Stimulated activated CD4-positive, alpha-beta T cell treated with anti-CD3 and anti-CD28 coated beads, Interleukin-2, amount 100 ng/mL, for 24 hours (primary cell): ENCODE measurements around the gene MOV10L1.
A peak's percentile ranks its signal among the peaks of the same experiment; 100 is the strongest.
"Not testable (repeated sequence)": the region's sequence is repeated elsewhere in the genome, so short reads cannot be mapped to it uniquely, and the experiment has no call there.

ENCODE experiments used
- DNase-seq, 2 donors: peaks; one replicate each; pipeline ENCODE4 v3.0.0-alpha.2; 2020

Gene MOV10L1

GRCh38 chr22:50078761-50079160 is 11.0 kb upstream of the MOV10L1 start:
- DNase-seq = no peak

GRCh38 chr22:50080077-50080465 is 9.7 kb upstream of the MOV10L1 start:
- DNase-seq = no peak

GRCh38 chr22:50081426-50082196 is 8.2 kb upstream of the MOV10L1 start:
- DNase-seq = no peak

DNA sequence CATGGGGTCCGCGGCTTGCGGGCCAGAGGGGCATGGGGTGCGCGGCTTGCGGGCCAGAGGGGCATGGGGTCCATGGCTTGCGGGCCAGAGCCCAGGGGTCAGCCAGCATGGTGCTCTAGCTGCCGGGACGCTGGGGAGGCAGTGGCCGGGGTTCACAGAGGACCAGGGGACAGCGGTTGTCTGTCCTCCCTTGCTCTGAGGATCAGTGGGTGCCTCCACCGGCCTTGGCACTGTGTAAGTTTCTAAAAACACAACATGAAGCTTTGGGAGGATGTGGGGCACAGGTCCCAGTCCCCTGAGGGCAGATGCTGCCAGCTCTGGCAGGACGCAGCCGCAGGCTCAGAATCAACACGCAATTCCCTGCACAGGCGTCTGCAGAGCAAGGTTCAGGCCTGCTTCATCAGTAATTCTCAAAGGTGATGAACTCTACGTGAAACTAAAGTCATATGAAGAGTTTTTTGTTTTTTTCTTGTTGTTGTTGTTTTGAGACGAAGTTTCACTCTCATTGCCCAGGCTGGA is 7.5 kb upstream of the MOV10L1 start:
- DNase-seq = no peak

DNA sequence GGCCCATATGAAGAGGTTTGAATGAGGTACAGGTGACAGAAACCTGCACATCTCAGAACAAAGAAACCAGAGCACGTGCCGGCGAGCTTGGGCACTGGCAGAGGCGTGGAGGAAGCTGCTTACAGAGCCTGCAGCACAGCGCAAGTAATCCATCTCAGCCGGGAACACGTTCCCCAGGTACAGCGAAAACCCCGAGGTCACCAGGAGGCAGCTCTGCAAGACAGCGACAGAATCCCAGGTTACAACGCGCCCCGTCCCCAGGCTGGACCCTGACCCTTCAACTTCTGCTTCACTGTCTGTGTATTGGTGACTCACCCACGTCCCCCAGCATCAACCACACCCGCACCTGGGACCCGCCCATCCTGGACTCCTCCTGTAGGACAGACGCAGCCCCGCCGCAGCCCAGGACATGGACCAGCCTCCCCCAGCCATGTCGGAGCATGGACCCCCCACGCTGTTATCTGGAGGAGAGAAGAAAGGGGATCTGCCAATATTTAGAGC is 6.8 kb upstream of the MOV10L1 start:
- no peak for DNase-seq

DNA sequence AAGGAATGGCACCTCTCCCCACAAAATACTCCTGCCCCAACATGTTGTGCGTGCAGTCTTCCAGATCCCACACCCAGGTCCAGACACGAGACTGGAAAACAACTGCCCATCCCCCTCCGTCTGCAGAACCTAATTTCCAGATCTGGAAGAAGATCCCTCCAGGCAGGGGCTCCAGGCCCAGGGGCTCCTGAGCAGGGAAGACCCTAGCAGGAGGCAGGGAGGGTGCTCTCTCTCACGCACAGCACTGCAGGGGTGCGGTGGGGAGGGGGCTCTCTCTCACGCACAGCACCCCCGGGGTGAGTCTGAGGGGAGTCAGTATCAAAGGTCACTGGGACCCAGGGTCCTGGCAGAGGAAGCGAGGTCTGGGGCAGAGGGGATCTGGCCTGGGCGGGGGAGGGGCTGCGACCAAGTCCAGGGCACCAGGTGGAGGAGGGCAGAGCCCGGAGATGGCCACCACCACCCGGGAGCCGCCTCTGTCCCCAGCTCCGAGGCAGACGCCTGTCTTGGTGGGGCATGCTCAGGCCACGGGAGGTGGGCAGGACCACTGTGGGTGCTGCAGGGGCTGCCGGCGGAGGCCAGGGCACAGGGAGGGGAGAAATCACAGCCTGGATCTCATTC is 6.2 kb upstream of the MOV10L1 start:
- DNase-seq = no peak

GRCh38 chr22:50084080-50084477 is 5.7 kb upstream of the MOV10L1 start:
- DNase-seq = no peak

DNA sequence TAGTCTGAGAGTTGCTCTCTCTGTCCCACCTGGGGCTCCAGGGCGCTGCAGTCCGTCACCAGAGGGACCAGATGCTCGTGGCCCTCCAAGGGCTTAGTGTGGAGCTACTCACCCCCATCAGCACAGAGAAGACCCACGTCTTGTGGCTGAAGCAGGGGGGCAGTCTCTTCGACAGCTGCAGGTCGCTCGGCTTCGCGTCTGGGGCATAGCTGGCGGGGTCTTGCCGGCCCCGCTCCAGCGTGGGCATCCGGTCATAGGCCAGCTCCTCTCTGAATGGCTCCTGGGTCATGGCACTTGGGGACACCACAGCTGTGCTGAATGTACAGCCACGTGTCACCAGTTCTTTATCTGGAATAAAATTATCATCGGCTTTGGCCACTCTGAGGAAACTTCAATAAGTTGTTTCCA is 5.2 kb upstream of the MOV10L1 start:
- DNase-seq = no peak

GRCh38 chr22:50085211-50085972 is 4.4 kb upstream of the MOV10L1 start, which contains the start of gene MLC1:
TSS of gene MLC1 (minus strand) at chr22:50085426. CDS start at chr22:50084902, 524 bp downstream.
- peak in 1 of 2 donors; percentile 10 for DNase-seq

- DNase-seq = no peak
These were observed 3.3 kb upstream of the MOV10L1 start for GRCh38 chr22:50086526-50086925.

DNA sequence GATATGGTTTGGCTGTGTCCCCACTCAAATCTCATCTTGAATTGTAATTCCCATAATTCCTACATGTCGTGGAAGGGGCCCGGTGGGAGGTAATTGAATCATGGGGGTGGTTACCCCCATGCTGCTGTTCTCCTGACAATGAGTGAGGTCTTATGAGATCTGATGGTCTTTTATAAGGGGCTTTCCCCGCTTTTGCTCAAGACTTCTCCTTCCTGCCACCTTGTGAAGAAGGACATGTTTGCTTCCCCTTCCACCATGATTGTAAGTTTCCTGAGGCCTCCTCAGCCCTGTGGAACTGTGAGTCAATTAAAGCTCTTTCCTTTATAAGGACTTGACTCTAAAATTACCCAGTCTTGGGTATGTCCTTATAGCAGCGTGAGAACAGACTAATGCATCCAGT is 2.8 kb upstream of the MOV10L1 start:
- DNase-seq = not testable (repeated sequence)

- no peak for DNase-seq
These were observed 2.2 kb upstream of the MOV10L1 start for GRCh38 chr22:50087646-50088045.

DNA sequence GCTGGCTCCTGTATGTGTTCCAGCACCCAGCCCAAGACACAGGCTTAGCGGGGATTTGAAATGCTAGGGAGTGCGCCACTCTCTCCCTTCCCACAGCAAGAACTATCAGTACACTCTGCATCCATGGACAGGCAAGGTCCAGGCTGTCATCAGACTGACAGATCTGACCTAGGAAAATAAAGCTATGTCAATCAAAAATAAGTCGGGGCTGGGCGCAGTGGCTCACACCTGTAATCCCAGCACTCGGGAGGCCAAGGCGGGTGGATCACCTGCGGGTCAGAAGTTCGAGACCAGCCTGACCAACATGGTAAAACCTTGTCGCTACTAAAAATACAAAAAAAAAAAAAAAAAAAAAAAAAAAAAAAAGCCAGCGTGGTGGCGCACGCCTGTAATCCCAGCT is 1.7 kb upstream of the MOV10L1 start:
- no peak for DNase-seq

GRCh38 chr22:50089231-50089630 is 575 bp upstream of the MOV10L1 start:
- DNase-seq = no peak

- DNase-seq = no peak
These were observed 557 bp downstream of the MOV10L1 start for GRCh38 chr22:50090412-50090714.

DNA sequence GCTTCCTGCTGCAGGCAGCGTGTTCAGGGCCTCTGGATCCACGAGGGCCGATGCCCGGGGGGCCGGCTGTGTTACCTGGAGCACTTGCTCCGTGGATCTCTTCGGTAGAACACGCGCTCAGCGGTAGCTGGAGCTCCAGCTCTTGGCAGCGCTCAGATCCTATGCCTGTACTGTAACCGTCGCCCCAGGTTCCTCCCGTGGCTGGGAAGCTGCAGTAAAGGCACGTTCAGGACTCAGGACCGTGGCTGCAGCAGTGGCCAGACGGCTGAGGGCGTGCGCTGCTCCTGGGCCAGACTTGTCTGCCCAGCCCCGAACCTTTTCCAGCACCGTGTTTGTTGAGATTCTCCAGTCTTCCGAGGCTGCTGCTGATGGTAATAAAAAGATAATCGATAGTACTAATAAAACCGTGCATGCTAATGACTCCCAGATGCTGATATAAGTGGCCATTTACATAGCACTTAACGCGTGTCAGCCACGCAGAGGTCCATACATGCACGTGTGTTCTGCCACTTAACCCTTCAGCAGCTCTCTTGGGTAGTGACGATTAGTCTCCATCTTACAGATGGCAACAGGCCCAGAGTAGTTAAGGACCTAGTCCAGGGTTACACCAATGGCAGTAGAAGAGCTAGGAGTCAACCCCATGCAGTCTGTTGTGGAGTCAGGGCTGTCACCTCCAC is 1.4 kb downstream of the MOV10L1 start:
- no peak for DNase-seq

GRCh38 chr22:50092342-50092741 is 2.5 kb downstream of the MOV10L1 start:
- DNase-seq = no peak

DNA sequence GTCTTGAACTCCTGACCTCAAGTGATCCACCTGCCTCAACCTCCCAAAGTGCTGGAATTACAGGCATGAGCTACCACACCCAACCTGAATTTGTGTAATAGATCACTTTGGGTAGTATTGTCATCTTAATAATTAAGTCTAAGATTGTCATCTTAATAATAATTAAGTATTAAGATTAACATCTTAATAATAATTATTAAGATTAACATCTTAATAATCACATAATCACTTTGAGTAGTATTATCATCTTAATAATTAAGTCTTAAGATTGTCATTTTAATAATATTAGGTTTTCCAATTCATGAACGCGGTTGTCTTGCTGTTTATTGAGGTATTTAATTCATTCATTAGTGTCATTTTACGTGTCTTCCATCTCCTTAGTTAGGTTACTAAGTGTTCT is 8.2 kb downstream of the MOV10L1 start:
- DNase-seq = no peak

GRCh38 chr22:50101870-50102565 is 12.2 kb downstream of the MOV10L1 start:
- no peak for DNase-seq

- peak in 1 of 2 donors; percentile 7 for DNase-seq
These were observed 13.1 kb downstream of the MOV10L1 start for GRCh38 chr22:50102946-50103345.

DNA sequence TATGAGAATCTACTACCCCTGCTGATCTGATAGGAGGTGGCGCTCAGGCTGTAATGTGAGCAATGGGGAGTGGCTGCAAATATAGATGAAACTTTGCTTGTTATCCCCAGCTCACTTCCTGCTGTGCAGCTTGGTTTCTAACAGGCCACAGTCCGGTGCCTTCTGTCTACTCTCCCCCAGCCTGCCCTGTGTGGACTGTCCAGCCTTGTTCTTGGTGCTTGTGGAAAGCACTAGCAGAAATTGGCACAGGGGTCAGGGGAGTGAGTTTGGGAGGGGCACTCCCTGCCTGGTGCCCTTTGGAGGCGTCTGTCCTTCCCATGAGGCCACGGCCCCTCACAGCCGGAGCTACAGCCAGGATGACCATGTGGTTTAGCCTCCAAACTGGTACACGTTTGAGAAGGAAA is 14.3 kb downstream of the MOV10L1 start:
- no peak for DNase-seq
